ENCODE measurements around the gene CD44. TPM values are rescaled to one million over a fixed set of nuclear protein-coding genes. Genes with fewer than 3 reads are reported as not detected.
A peak's percentile ranks its signal among the peaks of the same experiment; 100 is the strongest.

Gene CD44
- total RNA-seq, 1 donor from 2014 or later: 133 TPM

- no peaks in the 10 kb centered on the region for H3K36me3 ChIP-seq (ENCODE audit: control insufficient read depth in 3 of 3, insufficient read depth in 3 of 3, low read length in 3 of 3)
- H3K27ac ChIP-seq (ENCODE audit: low read depth, low read length): peak overlapping the region; percentile 4
- H3K4me3 ChIP-seq (ENCODE audit: low read length in 3 of 3): no peak overlapping the region
- H3K27me3 ChIP-seq (ENCODE audit: control insufficient read depth in 3 of 3, insufficient read depth in 3 of 3, low read length in 3 of 3): no peaks in the 10 kb centered on the region
- H3K9me3 ChIP-seq (ENCODE audit: control insufficient read depth in 3 of 3, low read length in 3 of 3): no peaks in the 10 kb centered on the region
- no peak overlapping the region for H3K9ac ChIP-seq (ENCODE audit: low read depth in 1 of 3, low read length in 3 of 3)
- H3K4me1 ChIP-seq (ENCODE audit: control insufficient read depth in 3 of 3, insufficient read depth in 3 of 3, low read length in 3 of 3): peaks cover 8 to 20% (median 18%) of the 10 kb centered on the region in 3 donors
Observed at GRCh38 chr11:35153280-35153679, 14.3 kb downstream of the CD44 start.

- H3K27me3 ChIP-seq (ENCODE audit: control insufficient read depth in 3 of 3, insufficient read depth in 3 of 3, low read length in 3 of 3): no peaks in the 10 kb centered on the region
- H3K4me3 ChIP-seq (ENCODE audit: low read length in 3 of 3): no peak overlapping the region
- H3K9ac ChIP-seq (ENCODE audit: low read depth in 1 of 3, low read length in 3 of 3): no peak overlapping the region
- peaks cover 10 to 33% (median 32%) of the 10 kb centered on the region in 3 donors for H3K4me1 ChIP-seq (ENCODE audit: control insufficient read depth in 3 of 3, insufficient read depth in 3 of 3, low read length in 3 of 3)
- no peaks in the 10 kb centered on the region for H3K9me3 ChIP-seq (ENCODE audit: control insufficient read depth in 3 of 3, low read length in 3 of 3)
- no peaks in the 10 kb centered on the region for H3K36me3 ChIP-seq (ENCODE audit: control insufficient read depth in 3 of 3, insufficient read depth in 3 of 3, low read length in 3 of 3)
- H3K27ac ChIP-seq (ENCODE audit: low read depth, low read length): no peak overlapping the region
Observed at GRCh38 chr11:35154952-35155351, 16.0 kb downstream of the CD44 start.

DNA sequence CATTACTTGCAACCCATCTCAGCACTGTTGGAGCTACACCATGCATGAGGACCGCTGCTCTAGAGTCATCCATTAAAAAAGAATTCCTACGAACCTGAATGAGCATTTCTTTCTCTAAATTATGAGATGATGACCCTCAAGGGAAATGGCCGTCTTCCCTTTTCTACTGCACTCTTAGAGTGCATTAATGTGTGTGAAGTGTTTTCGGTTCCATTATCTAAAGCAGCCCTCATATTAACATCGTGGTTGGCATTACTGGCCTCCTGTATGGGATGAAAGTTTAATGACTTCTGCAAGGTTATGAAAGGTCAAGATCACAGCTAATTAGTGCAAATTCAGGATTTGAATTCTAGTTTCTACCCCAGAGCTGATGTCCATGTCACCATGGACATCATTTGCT is 16.7 kb downstream of the CD44 start:
- H3K36me3 ChIP-seq (ENCODE audit: control insufficient read depth in 3 of 3, insufficient read depth in 3 of 3, low read length in 3 of 3): no peaks in the 10 kb centered on the region
- no peak overlapping the region for H3K9ac ChIP-seq (ENCODE audit: low read depth in 1 of 3, low read length in 3 of 3)
- no peaks in the 10 kb centered on the region for H3K27me3 ChIP-seq (ENCODE audit: control insufficient read depth in 3 of 3, insufficient read depth in 3 of 3, low read length in 3 of 3)
- no peak overlapping the region for H3K27ac ChIP-seq (ENCODE audit: low read depth, low read length)
- H3K9me3 ChIP-seq (ENCODE audit: control insufficient read depth in 3 of 3, low read length in 3 of 3): no peaks in the 10 kb centered on the region
- no peak overlapping the region for H3K4me3 ChIP-seq (ENCODE audit: low read length in 3 of 3)
- peaks cover 10 to 32% (median 30%) of the 10 kb centered on the region in 3 donors for H3K4me1 ChIP-seq (ENCODE audit: control insufficient read depth in 3 of 3, insufficient read depth in 3 of 3, low read length in 3 of 3)

DNA sequence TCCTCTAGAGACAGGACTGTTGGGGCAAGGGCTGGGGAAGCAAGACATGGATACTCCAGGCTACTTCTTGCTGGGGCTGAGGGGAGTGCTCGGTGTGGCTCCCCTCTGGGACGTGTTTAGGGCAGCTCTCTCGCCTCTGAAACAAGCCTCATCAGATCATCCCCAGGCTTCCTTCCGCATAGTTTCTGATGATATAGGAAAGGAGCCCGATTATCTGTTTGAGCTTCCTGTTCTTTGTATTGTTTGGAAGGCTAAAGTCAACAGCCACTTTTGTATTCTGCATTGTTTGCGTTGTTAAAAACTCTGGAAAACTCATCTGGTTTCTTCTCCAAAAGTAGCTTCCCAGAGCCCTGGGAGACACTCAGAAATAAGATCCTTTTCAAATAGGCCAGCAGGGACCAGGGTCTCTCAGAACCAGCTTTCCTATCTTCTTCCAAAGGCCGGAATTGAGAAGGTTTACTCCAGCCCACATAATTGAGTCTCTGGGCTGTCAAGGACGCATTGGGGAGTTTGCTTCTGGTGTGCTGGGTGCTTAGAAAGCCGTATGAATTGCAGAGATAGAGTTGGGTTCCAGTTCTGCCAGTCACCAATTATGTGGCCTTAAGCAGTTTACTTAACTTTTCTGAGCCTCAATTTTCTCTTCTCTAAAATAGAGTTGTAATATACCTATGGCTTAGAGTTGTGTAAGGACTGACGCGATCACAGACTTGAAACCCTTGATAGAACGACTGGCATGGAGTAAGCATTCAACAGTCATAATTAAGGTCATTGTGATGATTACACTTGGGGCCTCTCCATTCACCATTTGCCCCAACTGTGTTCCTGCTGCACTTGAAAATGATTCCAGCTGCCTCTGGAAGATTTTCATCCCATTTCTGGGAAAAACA is 19.1 kb downstream of the CD44 start:
- H3K4me1 ChIP-seq (ENCODE audit: control insufficient read depth in 3 of 3, insufficient read depth in 3 of 3, low read length in 3 of 3): peaks cover 12 to 32% (median 32%) of the 10 kb centered on the region in 3 donors
- no peak overlapping the region for H3K9ac ChIP-seq (ENCODE audit: low read depth in 1 of 3, low read length in 3 of 3)
- no peaks in the 10 kb centered on the region for H3K27me3 ChIP-seq (ENCODE audit: control insufficient read depth in 3 of 3, insufficient read depth in 3 of 3, low read length in 3 of 3)
- H3K4me3 ChIP-seq (ENCODE audit: low read length in 3 of 3): no peak overlapping the region
- H3K27ac ChIP-seq (ENCODE audit: low read depth, low read length): peak overlapping the region; percentile 61
- no peaks in the 10 kb centered on the region for H3K9me3 ChIP-seq (ENCODE audit: control insufficient read depth in 3 of 3, low read length in 3 of 3)
- H3K36me3 ChIP-seq (ENCODE audit: control insufficient read depth in 3 of 3, insufficient read depth in 3 of 3, low read length in 3 of 3): no peaks in the 10 kb centered on the region

DNA sequence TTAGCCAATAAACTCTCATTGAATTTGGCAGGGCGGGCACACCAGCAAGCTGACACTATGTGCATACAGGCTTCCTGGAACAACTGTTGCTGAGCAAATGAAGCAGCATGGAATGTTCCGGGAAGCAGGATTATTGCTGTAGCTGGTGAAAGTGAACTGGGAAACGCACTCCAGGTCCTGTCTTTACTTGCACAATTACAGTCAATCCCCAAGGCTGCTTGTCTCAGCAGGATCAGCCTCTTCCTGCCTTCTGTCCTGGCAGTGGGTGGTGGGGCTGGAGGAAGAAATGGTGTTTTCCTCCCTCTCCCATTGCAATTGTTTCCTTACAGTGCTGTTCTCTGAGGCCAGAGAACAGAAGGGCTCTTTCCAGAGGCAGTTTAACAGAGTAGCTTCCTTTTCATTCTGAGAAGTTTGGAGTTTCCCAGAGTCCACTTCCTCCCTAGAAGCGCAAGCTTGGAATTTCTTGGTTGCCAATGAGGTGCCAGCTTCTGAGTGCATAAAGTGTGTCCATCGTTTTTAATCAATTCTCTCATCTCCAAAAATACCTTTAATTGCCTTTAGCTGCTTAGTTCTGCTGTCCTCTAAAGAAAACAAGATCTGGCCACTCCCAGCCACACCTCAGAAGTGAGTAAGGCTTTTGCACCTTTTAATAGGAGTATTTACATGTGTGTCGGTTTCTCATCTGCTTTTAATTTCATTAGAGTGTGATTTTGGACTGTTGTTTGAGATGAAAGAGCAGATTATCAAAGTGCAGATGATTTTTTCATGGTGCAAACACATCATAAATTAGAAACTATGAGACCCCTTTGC is 19.9 kb downstream of the CD44 start:
- H3K9me3 ChIP-seq (ENCODE audit: control insufficient read depth in 3 of 3, low read length in 3 of 3): no peaks in the 10 kb centered on the region
- no peak overlapping the region for H3K9ac ChIP-seq (ENCODE audit: low read depth in 1 of 3, low read length in 3 of 3)
- H3K4me1 ChIP-seq (ENCODE audit: control insufficient read depth in 3 of 3, insufficient read depth in 3 of 3, low read length in 3 of 3): peaks cover 12 to 40% (median 40%) of the 10 kb centered on the region in 3 donors
- H3K4me3 ChIP-seq (ENCODE audit: low read length in 3 of 3): no peak overlapping the region
- peak overlapping the region; percentile 61 for H3K27ac ChIP-seq (ENCODE audit: low read depth, low read length)
- no peaks in the 10 kb centered on the region for H3K36me3 ChIP-seq (ENCODE audit: control insufficient read depth in 3 of 3, insufficient read depth in 3 of 3, low read length in 3 of 3)
- no peaks in the 10 kb centered on the region for H3K27me3 ChIP-seq (ENCODE audit: control insufficient read depth in 3 of 3, insufficient read depth in 3 of 3, low read length in 3 of 3)

DNA sequence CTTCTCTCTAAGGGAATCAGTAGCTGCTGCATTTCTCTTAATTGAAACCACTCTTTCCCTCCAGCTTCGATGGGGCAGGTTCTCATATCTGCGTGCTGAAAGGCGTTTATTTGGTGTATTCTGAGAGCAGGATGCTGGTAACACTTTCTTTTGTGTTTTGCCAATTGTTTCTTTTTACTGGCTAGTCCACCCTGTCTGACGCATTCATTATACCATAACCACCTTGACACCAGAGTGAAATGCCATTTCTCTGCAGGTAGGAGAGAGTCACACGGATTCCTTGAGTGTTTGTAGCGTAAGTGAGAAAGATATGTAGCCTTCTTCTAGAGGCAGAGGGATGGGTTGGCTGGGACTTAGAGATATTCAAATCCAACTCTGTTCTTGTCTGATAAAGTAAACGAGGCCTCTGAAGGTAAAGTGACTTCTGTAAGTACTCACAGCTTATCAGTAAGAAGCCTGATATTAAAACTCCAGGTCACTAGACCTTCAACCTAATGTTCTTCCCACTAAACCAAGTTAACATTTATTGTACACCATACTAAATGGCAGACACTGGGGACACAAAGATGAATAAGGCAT is 21.4 kb downstream of the CD44 start:
- H3K27ac ChIP-seq (ENCODE audit: low read depth, low read length): peak overlapping the region; percentile 61
- peaks cover 14 to 45% (median 45%) of the 10 kb centered on the region in 3 donors for H3K4me1 ChIP-seq (ENCODE audit: control insufficient read depth in 3 of 3, insufficient read depth in 3 of 3, low read length in 3 of 3)

DNA sequence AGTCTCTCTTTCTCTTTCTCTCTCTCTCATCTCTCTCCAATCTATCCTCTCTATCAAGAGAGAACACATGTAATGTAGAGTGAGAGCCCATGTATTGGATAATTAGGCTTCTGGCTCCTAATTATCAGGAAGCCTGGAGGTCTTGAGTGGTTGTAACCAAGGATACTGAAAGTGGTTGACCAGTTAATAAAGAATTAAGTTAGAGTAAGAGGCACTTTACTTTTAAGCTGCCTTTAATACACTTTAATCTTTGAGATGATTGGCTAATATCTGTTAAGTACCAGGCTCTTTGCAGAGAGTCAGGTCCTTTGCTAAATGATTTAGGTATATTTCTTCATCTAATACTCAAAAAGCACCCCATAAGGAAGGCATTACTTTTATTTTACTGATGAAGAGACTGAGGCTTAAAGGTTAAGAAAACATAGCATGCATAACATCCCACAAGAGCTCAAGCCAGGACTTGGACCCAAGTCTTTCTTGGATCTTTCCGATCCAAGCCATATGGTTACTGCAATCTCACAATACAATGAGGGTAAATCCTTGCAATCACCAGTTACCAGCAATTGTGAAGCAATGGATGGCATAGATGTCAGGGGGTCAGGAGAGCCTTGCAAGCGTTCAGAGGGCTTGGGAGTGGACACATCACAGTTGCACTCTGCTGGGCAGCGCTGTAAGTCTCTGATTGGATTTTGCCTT is 22.1 kb downstream of the CD44 start:
- Histone ChIP-seq H3K9ac (ENCODE audit: low read depth in 1 of 3, low read length in 3 of 3) (no peak overlapping the region), H3K36me3 (ENCODE audit: control insufficient read depth in 3 of 3, insufficient read depth in 3 of 3, low read length in 3 of 3) (no peaks in the 10 kb centered on the region), H3K4me1 (ENCODE audit: control insufficient read depth in 3 of 3, insufficient read depth in 3 of 3, low read length in 3 of 3) (peaks cover 17 to 50% (median 47%) of the 10 kb centered on the region in 3 donors), H3K4me3 (ENCODE audit: low read length in 3 of 3) (no peak overlapping the region), H3K27ac (ENCODE audit: low read depth, low read length) (no peak overlapping the region), H3K9me3 (ENCODE audit: control insufficient read depth in 3 of 3, low read length in 3 of 3) (no peaks in the 10 kb centered on the region), H3K27me3 (ENCODE audit: control insufficient read depth in 3 of 3, insufficient read depth in 3 of 3, low read length in 3 of 3) (no peaks in the 10 kb centered on the region)

More for the DNA sequence above, 21.4 kb downstream of the CD44 start:
- Histone ChIP-seq H3K9ac (ENCODE audit: low read depth in 1 of 3, low read length in 3 of 3) (no peak overlapping the region), H3K9me3 (ENCODE audit: control insufficient read depth in 3 of 3, low read length in 3 of 3) (no peaks in the 10 kb centered on the region), H3K36me3 (ENCODE audit: control insufficient read depth in 3 of 3, insufficient read depth in 3 of 3, low read length in 3 of 3) (no peaks in the 10 kb centered on the region), H3K4me3 (ENCODE audit: low read length in 3 of 3) (no peak overlapping the region), H3K27me3 (ENCODE audit: control insufficient read depth in 3 of 3, insufficient read depth in 3 of 3, low read length in 3 of 3) (no peaks in the 10 kb centered on the region)

DNA sequence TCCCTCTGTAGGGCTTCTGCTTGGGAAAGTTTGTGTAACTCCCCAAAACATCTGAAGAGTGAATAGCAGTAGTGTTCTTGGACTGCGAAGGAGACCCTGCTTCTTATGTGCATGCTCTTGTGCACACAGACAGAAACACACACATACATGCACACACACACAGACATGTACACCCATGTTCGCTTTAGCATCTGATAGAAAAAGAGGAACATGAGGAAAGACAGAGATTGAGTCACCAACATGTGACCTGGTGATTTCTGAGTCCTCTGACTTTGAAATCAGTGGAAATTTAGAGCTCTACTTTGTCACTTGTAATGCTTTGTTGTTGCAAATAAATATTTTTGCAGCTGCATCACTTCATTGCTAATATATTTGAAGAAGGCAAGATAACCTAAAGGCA is 23.8 kb downstream of the CD44 start:
- no peak overlapping the region for H3K9ac ChIP-seq (ENCODE audit: low read depth in 1 of 3, low read length in 3 of 3)
- no peaks in the 10 kb centered on the region for H3K9me3 ChIP-seq (ENCODE audit: control insufficient read depth in 3 of 3, low read length in 3 of 3)
- H3K27ac ChIP-seq (ENCODE audit: low read depth, low read length): peak overlapping the region; percentile 57
- H3K36me3 ChIP-seq (ENCODE audit: control insufficient read depth in 3 of 3, insufficient read depth in 3 of 3, low read length in 3 of 3): no peaks in the 10 kb centered on the region
- no peak overlapping the region for H3K4me3 ChIP-seq (ENCODE audit: low read length in 3 of 3)
- no peaks in the 10 kb centered on the region for H3K27me3 ChIP-seq (ENCODE audit: control insufficient read depth in 3 of 3, insufficient read depth in 3 of 3, low read length in 3 of 3)
- H3K4me1 ChIP-seq (ENCODE audit: control insufficient read depth in 3 of 3, insufficient read depth in 3 of 3, low read length in 3 of 3): peaks cover 24 to 58% (median 56%) of the 10 kb centered on the region in 3 donors

- Histone ChIP-seq H3K4me1 (ENCODE audit: control insufficient read depth in 3 of 3, insufficient read depth in 3 of 3, low read length in 3 of 3) (peaks cover 21 to 58% (median 56%) of the 10 kb centered on the region in 3 donors), H3K27ac (ENCODE audit: low read depth, low read length) (peak overlapping the region; percentile 57), H3K27me3 (ENCODE audit: control insufficient read depth in 3 of 3, insufficient read depth in 3 of 3, low read length in 3 of 3) (no peaks in the 10 kb centered on the region), H3K4me3 (ENCODE audit: low read length in 3 of 3) (no peak overlapping the region), H3K9me3 (ENCODE audit: control insufficient read depth in 3 of 3, low read length in 3 of 3) (no peaks in the 10 kb centered on the region), H3K9ac (ENCODE audit: low read depth in 1 of 3, low read length in 3 of 3) (no peak overlapping the region), H3K36me3 (ENCODE audit: control insufficient read depth in 3 of 3, insufficient read depth in 3 of 3, low read length in 3 of 3) (no peaks in the 10 kb centered on the region)
Observed at GRCh38 chr11:35163209-35163608, 24.2 kb downstream of the CD44 start.
